Kidney tubule cell (primary cell): ENCODE measurements around the gene LSR.
A peak's percentile ranks its signal among the peaks of the same experiment; 100 is the strongest.

Source experiments
- DNase-seq: peaks from one replicate; pipeline ENCODE4 v3.0.0-alpha.2; 2018; ENCODE audit warnings: low spot score

LSR gene

GRCh38 chr19:35303357-35303915, 54.6 kb downstream of the LSR start:
- DNase-seq, result no peak

- DNase-seq, result no peak
These were observed 55.2 kb downstream of the LSR start for GRCh38 chr19:35304036-35304435.

GRCh38 chr19:35305181-35305580, 56.4 kb downstream of the LSR start:
- DNase-seq, result no peak

- DNase-seq, result no peak
These were observed 57.9 kb downstream of the LSR start for GRCh38 chr19:35306473-35307246.

GRCh38 chr19:35307931-35308330, 59.1 kb downstream of the LSR start:
- DNase-seq, result no peak

- DNase-seq, result no peak
These were observed 60.1 kb downstream of the LSR start for GRCh38 chr19:35308910-35309309.

GRCh38 chr19:35309481-35310279, 60.9 kb downstream of the LSR start:
- DNase-seq, result peak; percentile 48

GRCh38 chr19:35310331-35310730, 61.5 kb downstream of the LSR start:
- no peak for DNase-seq

GRCh38 chr19:35310811-35311465, 62.1 kb downstream of the LSR start:
- DNase-seq, result no peak

GRCh38 chr19:35311901-35312665, 63.3 kb downstream of the LSR start:
- DNase-seq, result no peak

- DNase-seq, result peak; percentile 13
These were observed 64.8 kb downstream of the LSR start for GRCh38 chr19:35313587-35313986.

GRCh38 chr19:35314031-35314430, 65.2 kb downstream of the LSR start:
- DNase-seq, result no peak

GRCh38 chr19:35314858-35315470, 66.2 kb downstream of the LSR start:
- no peak for DNase-seq

- no peak for DNase-seq
These were observed 67.1 kb downstream of the LSR start for GRCh38 chr19:35315883-35316282.

- no peak for DNase-seq
These were observed 67.8 kb downstream of the LSR start for GRCh38 chr19:35316560-35316959.
